ENCODE measurements around the gene ZNRF1.

DNA sequence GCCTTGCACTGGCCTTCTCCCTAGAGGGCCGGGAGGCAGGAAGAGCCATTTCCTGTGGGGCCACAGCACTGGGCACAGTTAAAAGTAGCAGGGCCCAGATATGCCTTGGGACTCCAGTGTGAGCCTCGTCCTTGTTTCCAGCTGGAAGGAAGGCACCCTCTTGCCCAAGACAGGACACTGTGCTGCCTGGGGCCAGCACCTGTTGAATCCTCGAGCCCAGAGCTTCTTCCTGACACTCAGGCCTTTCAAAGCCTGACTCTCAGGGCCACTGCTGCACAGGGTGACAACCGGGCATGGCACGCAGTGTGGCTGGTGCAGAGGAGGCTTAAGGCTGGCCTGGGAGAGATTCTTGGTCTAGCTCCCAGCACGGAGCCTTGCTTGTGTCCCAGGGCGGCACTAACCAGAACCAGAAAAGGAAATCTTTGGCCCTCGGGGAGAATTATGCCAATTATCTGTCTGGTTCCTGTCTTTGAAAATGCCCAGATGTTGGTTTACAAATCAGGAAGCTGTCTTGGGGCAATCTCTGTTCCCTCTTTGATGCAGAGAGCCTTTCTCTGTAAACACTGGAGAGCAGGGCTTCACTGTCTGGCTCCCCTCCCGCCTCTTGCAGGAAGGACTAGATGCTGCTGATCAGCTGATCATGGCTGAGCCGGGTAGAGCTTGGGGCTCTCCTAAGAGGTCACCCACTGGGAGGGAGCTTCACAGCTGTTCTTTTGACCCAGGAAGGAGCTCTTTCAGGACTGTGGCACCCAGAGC lies 106.7 kb downstream of the ZNRF1 start:
- TF ChIP-seq EZH2 (IDR thresholded peaks at IDR 0.05) (no peak), POLR2AphosphoS5 (IDR thresholded peaks at IDR 0.05; ENCODE audit: borderline replicate concordance, low read depth, low read length) (no peak), FOXP2 (optimal IDR thresholded peaks at IDR 0.05; ENCODE audit: control extremely low read depth, extremely low read length, insufficient read depth) (no peak)
